HG03565 (cell line): Measurements from ENCODE around the gene FAR1.

Experiments
- ATAC-seq: cut with Tn5 transposase; IDR thresholded peaks from one replicate; pipeline ENCODE4 v1.9.1; 2021; ENCODE audit warnings: mild to moderate bottlenecking, moderate library complexity; ENCODE audit not compliant: unreplicated experiment

Gene FAR1

GRCh38 chr11:13775471-13775870 lies 107.0 kb downstream of the FAR1 start:
- ATAC-seq = no peak

- no peak for ATAC-seq
Measured at GRCh38 chr11:13776134-13776815, 107.8 kb downstream of the FAR1 start.

GRCh38 chr11:13777341-13777985 lies 109.0 kb downstream of the FAR1 start:
- ATAC-seq = no peak

- ATAC-seq = no peak
Measured at GRCh38 chr11:13778345-13778744, 109.9 kb downstream of the FAR1 start.

GRCh38 chr11:13781153-13781552 lies 112.7 kb downstream of the FAR1 start:
- ATAC-seq = no peak
